Measurements from ENCODE around the gene AQP2.

DNA sequence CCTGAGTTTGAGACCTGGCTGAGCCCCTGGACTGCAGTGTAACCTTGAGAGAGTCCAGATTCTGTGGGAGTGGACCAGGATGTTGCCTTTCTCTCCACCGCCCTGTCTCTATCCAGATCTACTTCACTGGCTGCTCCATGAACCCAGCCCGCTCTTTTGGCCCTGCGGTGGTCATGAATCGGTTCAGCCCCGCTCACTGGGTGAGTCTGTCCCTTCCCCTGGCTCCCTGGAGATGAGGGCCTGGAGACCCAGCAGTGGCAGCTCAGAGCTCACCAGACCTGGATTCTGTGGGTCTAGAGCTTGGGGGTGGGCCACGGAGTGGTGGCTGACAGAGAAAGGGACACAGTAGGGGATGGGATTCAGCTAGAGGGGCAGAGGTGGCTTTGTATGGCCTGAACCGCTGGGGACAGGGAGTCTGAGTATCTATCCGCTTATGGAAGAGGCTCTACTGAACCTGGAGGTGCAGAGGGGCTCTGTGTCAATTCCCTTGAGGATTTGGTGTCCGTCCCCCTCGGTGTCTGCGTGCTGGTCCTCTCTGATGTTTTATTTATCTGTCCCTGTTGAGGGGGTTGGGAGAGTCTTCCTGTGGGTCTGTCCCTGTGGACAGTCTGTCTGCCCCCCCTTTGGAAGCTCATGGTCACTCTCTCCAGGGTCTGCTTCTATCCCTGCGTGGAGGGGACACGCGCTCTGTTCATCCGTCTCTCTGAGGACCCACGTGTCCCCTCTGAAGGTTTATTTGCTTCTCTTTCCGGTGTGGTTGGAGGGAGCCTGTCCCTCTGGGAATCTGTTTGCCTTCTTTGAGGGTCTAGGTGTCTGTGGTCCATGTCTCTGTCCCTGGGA, 13.7 kb downstream of the AQP2 start:
- TF ChIP-seq, protein P1, sequence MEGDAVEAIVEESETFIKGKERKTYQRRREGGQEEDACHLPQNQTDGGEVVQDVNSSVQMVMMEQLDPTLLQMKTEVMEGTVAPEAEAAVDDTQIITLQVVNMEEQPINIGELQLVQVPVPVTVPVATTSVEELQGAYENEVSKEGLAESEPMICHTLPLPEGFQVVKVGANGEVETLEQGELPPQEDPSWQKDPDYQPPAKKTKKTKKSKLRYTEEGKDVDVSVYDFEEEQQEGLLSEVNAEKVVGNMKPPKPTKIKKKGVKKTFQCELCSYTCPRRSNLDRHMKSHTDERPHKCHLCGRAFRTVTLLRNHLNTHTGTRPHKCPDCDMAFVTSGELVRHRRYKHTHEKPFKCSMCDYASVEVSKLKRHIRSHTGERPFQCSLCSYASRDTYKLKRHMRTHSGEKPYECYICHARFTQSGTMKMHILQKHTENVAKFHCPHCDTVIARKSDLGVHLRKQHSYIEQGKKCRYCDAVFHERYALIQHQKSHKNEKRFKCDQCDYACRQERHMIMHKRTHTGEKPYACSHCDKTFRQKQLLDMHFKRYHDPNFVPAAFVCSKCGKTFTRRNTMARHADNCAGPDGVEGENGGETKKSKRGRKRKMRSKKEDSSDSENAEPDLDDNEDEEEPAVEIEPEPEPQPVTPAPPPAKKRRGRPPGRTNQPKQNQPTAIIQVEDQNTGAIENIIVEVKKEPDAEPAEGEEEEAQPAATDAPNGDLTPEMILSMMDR (conservative IDR thresholded peaks at IDR 0.05; ENCODE audit: low read length): no peak
- no peak for TF ChIP-seq EZH2phosphoT487 (IDR thresholded peaks at IDR 0.05; ENCODE audit: borderline replicate concordance, low read depth, low read length)
